Measurements from ENCODE around the gene HDAC7. TPM values are rescaled to one million over a fixed set of nuclear protein-coding genes. Genes with fewer than 3 reads are reported as not detected.

HDAC7 gene
- total RNA-seq, 1 donor from 2014 or later, result 76.0 TPM

- no peak for DNase-seq (ENCODE audit: low read depth, low spot score)
- Mint-ChIP-seq H3K27me3 (ENCODE audit: low read depth) (no peaks in the 10 kb centered on the region), H3K9me3 (no peaks in the 10 kb centered on the region), H3K36me3 (ENCODE audit: low read depth) (no peaks in the 10 kb centered on the region), H3K27ac (ENCODE audit: unreplicated experiment) (peak overlapping the region; percentile 27), H3K4me1 (peaks cover 43% of the 10 kb centered on the region), H3K4me3 (no peak overlapping the region)
- no peak for TF ChIP-seq CTCF (conservative IDR thresholded peaks at IDR 0.05)
Measured at GRCh38 chr12:47799357-47799955, 20.2 kb downstream of the HDAC7 start.

DNA sequence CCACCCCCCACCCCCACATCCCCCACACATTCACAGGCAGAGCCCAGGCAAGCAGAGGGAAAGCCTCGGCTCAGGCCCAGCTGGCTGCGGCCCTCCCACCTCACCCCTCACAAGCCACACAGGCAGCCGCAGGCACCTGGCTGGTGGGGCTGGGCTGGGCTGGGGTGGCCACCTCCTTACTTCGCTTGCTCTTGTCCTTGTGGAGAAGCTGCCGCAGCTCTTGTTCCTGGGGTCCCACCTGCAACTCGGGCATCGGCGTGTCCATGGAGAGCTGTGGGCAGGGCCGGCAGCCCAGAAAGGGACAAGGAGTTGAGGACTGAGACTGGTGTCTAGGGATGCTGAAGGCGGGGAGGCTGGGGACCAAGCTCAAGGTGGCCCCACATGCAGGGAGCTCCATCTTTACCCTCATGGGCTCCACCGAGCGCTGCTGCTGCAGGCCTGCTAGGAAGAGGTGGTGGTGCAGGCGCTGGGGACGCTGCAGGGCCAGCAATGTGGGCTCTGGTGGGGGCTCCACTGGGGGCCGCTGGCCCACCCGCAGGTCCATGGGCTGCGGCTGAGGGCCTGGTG, 21.2 kb downstream of the HDAC7 start:
- no peaks in the 10 kb centered on the region for H3K9me3 Mint-ChIP-seq
- DNase-seq (ENCODE audit: low read depth, low spot score), result no peak
- no peaks in the 10 kb centered on the region for H3K36me3 Mint-ChIP-seq (ENCODE audit: low read depth)
- no peak overlapping the region for H3K27ac Mint-ChIP-seq (ENCODE audit: unreplicated experiment)
- H3K4me3 Mint-ChIP-seq, result no peak overlapping the region
- H3K27me3 Mint-ChIP-seq (ENCODE audit: low read depth), result no peaks in the 10 kb centered on the region
- peaks cover 36% of the 10 kb centered on the region for H3K4me1 Mint-ChIP-seq
- no peak for TF ChIP-seq CTCF (conservative IDR thresholded peaks at IDR 0.05)

DNA sequence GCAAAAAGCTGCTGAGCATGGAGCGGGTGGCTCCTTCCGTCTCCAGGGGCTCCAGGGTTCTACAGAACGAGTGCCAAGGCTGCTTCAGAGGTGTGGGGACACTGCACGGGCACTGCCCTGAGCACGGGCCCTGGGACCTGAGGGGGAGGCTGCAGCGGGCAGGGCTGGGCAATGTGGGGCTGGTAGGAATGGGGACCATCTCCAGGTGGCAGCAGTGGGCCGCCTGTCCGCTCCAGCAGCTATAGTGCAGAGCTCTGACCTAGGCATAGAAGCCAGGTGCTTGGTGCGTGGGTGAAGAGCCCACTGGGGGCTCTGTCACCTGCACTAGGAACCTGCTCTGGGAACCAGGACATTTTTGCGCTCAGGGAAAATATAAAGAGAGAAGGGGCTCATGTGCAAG, 22.3 kb downstream of the HDAC7 start:
- TF ChIP-seq CTCF (conservative IDR thresholded peaks at IDR 0.05), result peak; percentile 47
- no peak overlapping the region for H3K4me3 Mint-ChIP-seq
- no peaks in the 10 kb centered on the region for H3K9me3 Mint-ChIP-seq
- no peaks in the 10 kb centered on the region for H3K27me3 Mint-ChIP-seq (ENCODE audit: low read depth)
- no peak for DNase-seq (ENCODE audit: low read depth, low spot score)
- no peaks in the 10 kb centered on the region for H3K36me3 Mint-ChIP-seq (ENCODE audit: low read depth)
- H3K27ac Mint-ChIP-seq (ENCODE audit: unreplicated experiment), result no peak overlapping the region
- H3K4me1 Mint-ChIP-seq, result peaks cover 27% of the 10 kb centered on the region

DNA sequence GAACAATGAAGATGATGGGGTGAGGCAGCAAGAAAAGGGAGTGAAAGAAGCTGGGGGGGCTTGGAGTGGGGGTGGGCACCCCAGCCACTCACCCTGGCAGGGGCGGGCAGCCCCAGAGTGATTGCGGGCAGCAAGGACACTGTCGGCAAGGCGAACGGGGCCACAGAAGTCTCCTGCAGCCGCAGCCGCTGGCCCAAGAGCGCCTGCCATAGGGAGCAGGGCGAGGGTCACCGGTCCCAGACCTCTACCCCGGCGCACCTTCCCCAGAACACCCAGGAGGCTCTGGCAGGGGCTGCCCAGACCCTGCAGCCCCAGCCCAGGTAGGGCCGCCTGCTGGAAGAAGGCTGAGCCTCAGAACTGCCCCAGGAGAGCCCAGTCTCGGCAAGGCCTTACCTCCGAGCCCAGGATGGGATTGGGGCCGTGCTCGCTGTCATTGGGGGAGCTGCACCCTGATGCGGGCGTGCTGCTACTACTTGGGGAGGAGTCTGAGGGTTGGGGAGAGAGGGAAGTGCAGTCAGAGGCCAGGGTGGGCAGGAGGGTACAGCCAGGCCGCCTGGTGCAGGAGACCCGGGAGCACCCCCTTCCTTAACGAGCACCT, 23.8 kb downstream of the HDAC7 start:
- no peaks in the 10 kb centered on the region for H3K36me3 Mint-ChIP-seq (ENCODE audit: low read depth)
- no peak overlapping the region for H3K27ac Mint-ChIP-seq (ENCODE audit: unreplicated experiment)
- H3K4me3 Mint-ChIP-seq, result no peak overlapping the region
- no peak for TF ChIP-seq CTCF (conservative IDR thresholded peaks at IDR 0.05)
- H3K27me3 Mint-ChIP-seq (ENCODE audit: low read depth), result no peaks in the 10 kb centered on the region
- no peak for DNase-seq (ENCODE audit: low read depth, low spot score)
- H3K9me3 Mint-ChIP-seq, result no peaks in the 10 kb centered on the region
- peaks cover 13% of the 10 kb centered on the region for H3K4me1 Mint-ChIP-seq

DNA sequence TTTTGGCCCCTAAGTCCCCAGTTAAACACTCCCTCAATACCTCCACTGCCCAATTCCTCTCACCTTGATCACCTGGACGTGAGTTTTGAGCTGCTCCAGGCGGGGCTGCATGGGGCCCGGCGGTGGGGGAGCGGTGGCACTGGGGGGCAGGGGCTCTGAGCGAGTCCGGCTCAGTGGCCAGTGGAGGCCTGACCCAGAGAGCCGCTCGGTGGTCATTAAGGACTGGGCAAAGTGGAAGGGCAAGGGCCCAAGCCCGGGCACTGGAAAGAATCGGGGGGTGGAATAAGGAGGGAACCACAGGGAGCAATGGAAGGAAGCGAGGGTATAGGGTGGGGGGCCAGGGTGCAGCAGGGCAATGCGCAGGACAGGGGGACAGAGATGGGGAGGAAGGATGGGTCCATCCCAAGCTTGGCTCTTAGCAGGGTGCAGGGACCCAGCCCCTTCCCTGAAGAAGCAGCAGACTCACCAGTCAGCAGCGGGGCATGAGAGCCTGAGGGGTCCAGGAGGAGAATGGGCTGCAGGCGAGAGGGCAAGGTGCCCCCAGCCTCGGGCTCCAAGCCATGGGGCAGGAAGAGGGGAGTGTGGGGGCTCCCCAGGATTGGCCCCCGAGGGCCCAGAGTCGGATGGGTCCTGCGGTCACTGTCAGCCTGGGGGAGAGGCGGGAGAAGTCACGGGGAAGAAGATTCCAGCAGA, 24.4 kb downstream of the HDAC7 start:
- no peak for TF ChIP-seq CTCF (conservative IDR thresholded peaks at IDR 0.05)
- no peaks in the 10 kb centered on the region for H3K9me3 Mint-ChIP-seq
- DNase-seq (ENCODE audit: low read depth, low spot score), result no peak
- no peak overlapping the region for H3K4me3 Mint-ChIP-seq
- H3K36me3 Mint-ChIP-seq (ENCODE audit: low read depth), result no peaks in the 10 kb centered on the region
- H3K4me1 Mint-ChIP-seq, result peaks cover 9% of the 10 kb centered on the region
- no peaks in the 10 kb centered on the region for H3K27me3 Mint-ChIP-seq (ENCODE audit: low read depth)
- no peak overlapping the region for H3K27ac Mint-ChIP-seq (ENCODE audit: unreplicated experiment)
